Effector memory CD8-positive, alpha-beta T cell (primary cell): Measurements from ENCODE around the gene LDLRAD4.

Experiments
- ATAC-seq: fragments of 150-1000 bp; cut with Tn5 transposase; replicated peaks from 2 replicates; pipeline ENCODE4 v1.10.0; 2021; ENCODE audit warnings: mild to moderate bottlenecking, moderate library complexity
- DNase-seq, 3 experiments: peaks; one replicate each; pipeline ENCODE4 v3.0.0; 2021
- H3K27ac Mint-ChIP-seq, 2 donors: one replicate each; pipeline ENCODE4 v1.8.0; 2022; ENCODE audit warnings: mild to moderate bottlenecking in 2 of 2, mixed read lengths in 2 of 2, moderate library complexity in 2 of 2
- H3K27me3 Mint-ChIP-seq, 2 donors: one replicate each; pipeline ENCODE4 v1.8.0; 2022; ENCODE audit warnings: mixed read lengths in 2 of 2
- H3K36me3 Mint-ChIP-seq: one replicate; pipeline ENCODE4 v1.8.0; 2022; ENCODE audit warnings: mild to moderate bottlenecking, moderate library complexity, mixed read lengths; ENCODE audit not compliant: insufficient read depth
- H3K4me1 Mint-ChIP-seq, 2 donors: one replicate each; pipeline ENCODE4 v1.8.0; 2022; ENCODE audit warnings: low read depth in 2 of 2, mixed read lengths in 2 of 2
- H3K4me3 Mint-ChIP-seq, 2 donors: one replicate each; pipeline ENCODE4 v1.8.0; 2022; ENCODE audit warnings: mild to moderate bottlenecking in 2 of 2, mixed read lengths in 2 of 2, moderate library complexity in 2 of 2
- H3K9me3 Mint-ChIP-seq, 2 donors: one replicate each; pipeline ENCODE4 v1.8.0; 2022; ENCODE audit warnings: mixed read lengths in 2 of 2

LDLRAD4 gene

DNA sequence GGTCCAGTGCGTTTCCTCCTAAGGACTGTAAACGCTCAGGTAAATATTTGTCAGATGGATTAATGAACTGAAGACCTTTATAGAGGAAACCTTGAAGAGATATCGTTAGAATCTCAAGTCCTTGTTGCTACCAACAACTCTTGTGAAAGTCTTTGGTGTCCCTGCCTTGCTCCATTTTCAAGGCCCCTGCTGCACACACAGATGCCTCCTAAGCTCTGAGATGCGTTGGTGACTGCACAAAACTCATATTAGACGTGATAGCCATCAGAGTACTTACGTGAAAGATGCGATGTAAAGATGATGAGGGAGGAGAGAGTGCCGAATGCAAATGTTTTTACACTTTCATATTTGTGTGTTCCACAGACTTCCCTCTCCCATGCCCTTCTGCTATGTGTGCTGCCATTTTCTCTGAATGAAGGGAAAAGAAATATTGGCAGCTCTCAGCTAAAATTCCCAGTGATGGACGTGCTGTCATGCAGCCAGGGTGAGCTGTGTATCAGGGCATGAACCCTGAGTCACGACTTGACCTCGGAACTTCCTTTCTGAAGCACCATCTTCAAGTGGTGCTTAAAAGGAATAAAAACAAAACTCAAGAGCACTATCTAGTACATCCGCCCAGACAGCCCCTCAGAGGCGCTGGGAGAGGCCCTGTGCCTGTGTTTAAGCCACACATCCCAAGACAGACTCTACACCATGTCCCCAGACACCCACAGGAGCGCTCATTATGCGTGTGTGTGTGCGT is 390.4 kb downstream of the LDLRAD4 start:
- Mint-ChIP-seq H3K36me3 (peaks cover 20% of the 10 kb centered on the region), H3K4me3 (peak overlapping the region; percentile 43 to 51), H3K4me1 (peaks cover 45 to 54% of the 10 kb centered on the region in 2 donors), H3K27ac (peak overlapping the region; percentile 78 to 83), H3K27me3 (no peaks in the 10 kb centered on the region), H3K9me3 (no peaks in the 10 kb centered on the region)
- ATAC-seq (peak; percentile 14), DNase-seq (no peak)

DNA sequence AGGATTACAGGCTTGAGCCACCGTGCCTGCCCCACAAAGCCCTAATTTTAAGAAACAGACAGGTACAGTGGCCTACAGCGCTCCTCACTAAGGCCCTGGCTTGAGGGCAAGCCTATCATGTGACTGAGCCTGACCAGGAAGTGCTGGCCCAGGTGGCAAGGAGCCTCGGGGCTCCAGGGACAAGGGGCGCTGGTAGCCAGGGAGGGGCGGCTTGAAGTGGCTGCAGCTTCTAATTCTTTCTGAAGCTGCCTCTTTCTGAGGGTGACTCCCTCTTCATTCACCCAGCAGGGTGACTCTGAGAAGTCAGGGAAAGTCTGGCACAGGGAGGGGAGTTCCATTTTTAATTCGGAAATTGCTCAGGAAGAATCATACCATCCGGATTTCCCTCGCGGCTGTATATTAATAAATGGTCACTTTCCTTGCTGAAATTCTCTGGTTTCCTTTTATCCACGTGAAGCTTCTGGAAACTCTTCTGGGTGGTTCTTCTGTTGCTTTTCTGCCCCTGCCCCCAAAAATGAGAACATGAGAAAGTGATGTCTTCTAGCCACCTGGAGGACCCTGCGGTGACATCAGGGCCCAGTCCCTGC is 392.1 kb downstream of the LDLRAD4 start:
- Mint-ChIP-seq H3K27ac (peak overlapping the region; percentile 83 to 95), H3K4me3 (peak overlapping the region; percentile 84 to 90), H3K27me3 (peaks cover 6 to 12% of the 10 kb centered on the region in 2 donors), H3K9me3 (no peaks in the 10 kb centered on the region), H3K4me1 (peaks cover 60 to 70% of the 10 kb centered on the region in 2 donors), H3K36me3 (peaks cover 23% of the 10 kb centered on the region)
- DNase-seq, result no peak
- ATAC-seq, result no peak

DNA sequence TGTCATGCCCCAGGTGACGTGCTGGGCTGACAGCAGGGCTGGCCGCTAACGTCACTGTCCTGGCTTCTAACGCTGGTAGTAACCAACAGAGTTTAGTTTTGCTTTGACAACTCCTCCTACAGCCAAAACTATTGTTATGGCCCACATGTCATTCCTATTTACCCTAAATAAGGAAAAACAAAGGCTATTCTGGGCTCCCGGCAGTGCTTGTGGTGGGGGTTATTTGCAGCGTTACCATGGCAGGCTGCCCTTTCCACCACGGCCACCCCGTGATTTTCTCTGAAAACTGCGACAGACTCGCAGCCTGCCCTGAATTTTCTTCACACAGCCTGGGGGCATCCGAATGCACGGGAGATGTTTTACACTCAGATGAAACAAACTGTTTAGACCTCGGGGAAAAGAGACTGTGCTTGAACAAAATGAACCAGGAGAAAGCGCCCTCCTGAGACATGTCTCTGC is 392.6 kb downstream of the LDLRAD4 start:
- peak in 2 of 3 experiments; percentile 29 to 30 for DNase-seq
- peaks cover 23% of the 10 kb centered on the region for H3K36me3 Mint-ChIP-seq
- H3K9me3 Mint-ChIP-seq, result no peaks in the 10 kb centered on the region
- H3K27ac Mint-ChIP-seq, result peak overlapping the region; percentile 83 to 95
- ATAC-seq, result peak; percentile 20
- peaks cover 63 to 75% of the 10 kb centered on the region in 2 donors for H3K4me1 Mint-ChIP-seq
- H3K4me3 Mint-ChIP-seq, result peak overlapping the region; percentile 84 to 90
- H3K27me3 Mint-ChIP-seq, result peaks cover 6 to 17% of the 10 kb centered on the region in 2 donors

DNA sequence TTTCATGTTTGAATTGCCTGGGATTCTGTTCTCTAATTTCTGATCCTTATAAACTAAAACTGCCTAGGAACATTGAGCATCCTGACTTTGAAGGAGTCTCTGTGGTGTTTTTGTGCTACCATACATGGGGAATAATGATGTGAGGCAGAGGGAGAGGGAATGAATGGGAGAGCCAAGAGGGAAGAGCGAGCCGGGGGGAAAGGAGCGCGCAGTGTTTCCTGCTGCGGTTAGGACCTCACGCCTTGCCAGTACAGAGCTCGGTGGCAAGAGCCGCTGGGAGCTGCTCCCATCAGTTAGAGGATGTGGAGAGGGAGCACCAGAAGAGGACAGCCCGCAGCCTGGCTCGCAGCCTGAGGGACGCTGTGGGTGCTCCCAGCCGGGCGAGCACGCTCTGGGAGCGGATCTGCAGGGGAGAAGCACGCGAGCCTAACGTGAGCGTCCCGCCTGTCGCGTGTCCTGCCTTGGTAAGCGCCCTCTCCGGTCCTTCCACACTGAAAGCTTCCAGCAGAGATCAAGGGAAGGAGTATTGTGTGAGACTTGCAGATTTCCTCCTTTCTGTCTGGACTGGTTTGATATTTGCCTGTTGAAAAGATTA is 393.1 kb downstream of the LDLRAD4 start:
- Mint-ChIP-seq H3K27ac (peak overlapping the region; percentile 83 to 95), H3K36me3 (peaks cover 23% of the 10 kb centered on the region), H3K4me3 (peak overlapping the region; percentile 84 to 90), H3K9me3 (no peaks in the 10 kb centered on the region), H3K27me3 (peaks cover 6 to 19% of the 10 kb centered on the region in 2 donors), H3K4me1 (peaks cover 65 to 78% of the 10 kb centered on the region in 2 donors)
- ATAC-seq (no peak), DNase-seq (no peak)

DNA sequence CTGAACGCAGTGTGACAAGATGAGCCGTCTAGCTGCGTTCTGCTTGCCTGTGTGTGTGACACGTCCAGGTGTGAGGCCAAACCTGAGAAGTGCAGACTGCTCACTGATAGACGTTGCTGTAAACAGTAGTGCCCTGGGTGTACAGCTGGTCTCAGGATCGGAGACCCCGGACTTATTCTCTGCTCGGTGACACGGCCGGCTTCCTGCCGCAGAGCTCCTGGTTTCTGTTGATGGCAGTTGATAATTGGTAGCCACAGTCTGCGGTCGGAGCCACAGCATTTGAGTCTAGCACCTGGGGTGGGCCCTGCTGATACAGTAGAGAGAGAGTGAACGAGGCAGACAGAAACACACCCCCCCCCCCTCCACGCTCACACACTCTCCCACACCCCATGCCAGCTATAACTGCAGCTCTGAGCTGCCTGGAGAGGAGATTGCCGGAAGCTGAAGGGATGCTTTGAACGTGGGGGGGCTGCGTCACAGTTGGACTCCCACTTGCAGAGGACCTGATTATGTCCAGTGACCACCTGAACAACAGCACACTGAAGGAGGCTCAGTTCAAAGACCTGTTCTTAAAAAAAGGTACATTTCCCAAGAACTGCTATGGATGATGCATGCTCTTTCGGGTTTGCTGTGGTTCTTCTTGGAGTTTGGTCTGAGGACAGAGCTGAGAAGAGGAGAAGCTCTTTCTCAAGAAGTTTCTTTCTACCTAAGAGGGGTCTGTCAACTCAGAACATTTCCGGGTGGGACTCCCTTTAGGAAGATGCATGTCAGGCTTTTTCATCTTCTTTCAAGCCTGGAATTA is 393.8 kb downstream of the LDLRAD4 start:
- Mint-ChIP-seq H3K9me3 (no peaks in the 10 kb centered on the region), H3K4me1 (peaks cover 65 to 78% of the 10 kb centered on the region in 2 donors), H3K36me3 (peaks cover 23% of the 10 kb centered on the region), H3K4me3 (peak overlapping the region; percentile 84 to 90), H3K27me3 (peaks cover 6 to 19% of the 10 kb centered on the region in 2 donors), H3K27ac (peak overlapping the region; percentile 83 to 95)
- peak; percentile 73 for ATAC-seq
- DNase-seq, result peak; percentile 66 to 73 (median 70)

DNA sequence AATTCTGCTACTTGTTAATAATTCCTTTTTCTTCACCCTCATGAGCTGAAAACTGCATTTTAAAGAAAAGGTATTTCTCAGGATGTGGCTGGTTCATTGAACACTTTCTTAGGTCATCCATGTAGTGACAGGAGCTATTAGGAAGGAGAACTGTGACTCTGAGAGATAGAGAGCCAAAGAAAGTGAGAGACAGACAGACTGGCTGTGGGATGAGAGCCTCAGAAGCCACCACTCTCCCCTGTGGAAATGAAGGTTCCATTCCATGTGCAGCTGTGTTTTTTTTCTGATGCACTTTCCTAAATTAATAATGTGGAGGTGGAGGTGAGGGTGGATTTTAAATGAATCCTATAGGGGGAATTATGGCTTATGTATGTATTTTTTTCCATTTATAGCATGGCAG is 394.5 kb downstream of the LDLRAD4 start:
- peak overlapping the region; percentile 83 to 95 for H3K27ac Mint-ChIP-seq
- peaks cover 23% of the 10 kb centered on the region for H3K36me3 Mint-ChIP-seq
- ATAC-seq, result no peak
- no peak for DNase-seq
- peaks cover 61 to 72% of the 10 kb centered on the region in 2 donors for H3K4me1 Mint-ChIP-seq
- H3K27me3 Mint-ChIP-seq, result peaks cover 6 to 19% of the 10 kb centered on the region in 2 donors
- H3K4me3 Mint-ChIP-seq, result peak overlapping the region; percentile 84 to 90
- H3K9me3 Mint-ChIP-seq, result no peaks in the 10 kb centered on the region

DNA sequence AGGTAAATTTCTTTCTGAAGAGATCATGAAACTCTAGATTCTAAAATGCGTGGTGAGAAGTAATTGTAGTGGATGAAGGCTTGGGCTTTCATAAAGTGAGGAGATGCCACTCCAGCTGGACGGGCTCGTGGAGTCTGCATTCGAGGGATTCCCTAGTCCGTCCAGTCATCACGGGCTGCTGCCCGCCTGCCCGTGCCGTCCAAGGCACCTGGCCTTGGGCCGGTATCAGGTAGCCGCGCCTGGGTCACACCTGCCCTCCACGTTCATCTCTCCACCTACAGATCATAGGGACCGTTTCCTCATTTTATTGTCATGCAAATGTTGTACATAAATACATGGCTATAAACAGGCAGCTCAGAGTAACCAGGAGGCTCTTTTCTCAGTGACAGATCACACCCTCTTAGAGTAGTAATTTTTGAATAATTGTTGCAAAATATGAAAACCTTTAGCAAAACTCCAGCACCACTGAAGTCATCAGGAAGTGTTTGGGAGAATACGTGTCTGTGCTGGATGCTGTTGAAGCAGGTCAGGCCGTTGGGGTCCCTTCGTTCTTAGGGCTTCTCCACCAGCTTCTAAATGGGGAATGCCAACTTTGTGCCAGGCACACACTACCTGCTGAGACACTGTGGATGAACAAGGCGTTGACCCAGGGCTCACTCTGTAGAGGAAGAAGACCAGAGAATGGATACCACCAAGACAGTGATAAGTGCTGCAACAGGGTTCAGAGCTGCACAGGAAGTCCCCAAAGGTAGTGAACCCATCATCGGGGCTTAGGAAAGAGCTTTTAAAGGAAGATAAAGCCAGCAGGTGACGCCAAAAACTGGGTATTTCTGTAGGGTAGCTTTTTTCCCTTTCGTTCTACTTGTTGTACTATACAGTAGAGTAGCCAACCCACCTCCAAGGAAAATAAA is 395.3 kb downstream of the LDLRAD4 start:
- ATAC-seq (no peak), DNase-seq (no peak)
- H3K4me3 Mint-ChIP-seq, result peak overlapping the region; percentile 84 to 90
- H3K27me3 Mint-ChIP-seq, result peaks cover 6 to 19% of the 10 kb centered on the region in 2 donors
- no peaks in the 10 kb centered on the region for H3K9me3 Mint-ChIP-seq
- peak overlapping the region; percentile 85 to 95 for H3K27ac Mint-ChIP-seq
- H3K4me1 Mint-ChIP-seq, result peaks cover 55 to 64% of the 10 kb centered on the region in 2 donors
- peaks cover 23% of the 10 kb centered on the region for H3K36me3 Mint-ChIP-seq

DNA sequence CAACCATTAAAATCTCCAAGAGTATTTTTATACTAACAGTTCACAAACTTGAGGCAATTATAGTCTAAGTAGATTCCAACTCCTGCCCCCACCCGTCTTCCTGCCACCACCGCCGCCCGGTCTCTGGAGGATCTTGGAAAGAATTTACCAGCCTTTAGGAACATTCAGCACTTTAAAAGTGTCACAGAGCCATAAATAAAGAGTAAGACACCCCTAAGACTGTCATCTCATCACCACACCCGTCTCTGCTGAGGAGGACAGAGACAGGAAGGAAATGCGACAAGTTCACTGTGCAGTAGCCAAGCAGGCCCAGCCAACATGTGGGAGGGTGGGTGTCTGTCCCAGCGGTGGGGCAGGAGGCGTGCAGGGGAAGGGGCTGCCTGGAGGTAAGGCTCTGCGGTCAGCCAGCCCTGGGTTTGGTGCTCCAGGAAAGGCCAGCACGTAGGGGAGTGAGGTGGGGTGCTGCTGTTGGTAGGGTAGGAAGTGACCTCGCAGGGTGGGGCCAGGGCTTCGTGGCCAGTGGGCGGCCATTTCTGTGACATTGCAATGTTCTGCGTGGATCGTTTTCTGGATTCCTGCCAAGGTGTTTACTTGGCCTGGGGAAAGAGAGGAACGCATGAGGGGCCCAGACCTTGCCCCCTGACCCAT is 396.2 kb downstream of the LDLRAD4 start:
- ATAC-seq (peak; percentile 26), DNase-seq (peak in 1 of 3 experiments; percentile 38)
- Mint-ChIP-seq H3K4me3 (peak overlapping the region; percentile 63 to 84), H3K27me3 (peaks cover 6 to 19% of the 10 kb centered on the region in 2 donors), H3K4me1 (peaks cover 52 to 55% of the 10 kb centered on the region in 2 donors), H3K36me3 (peaks cover 19% of the 10 kb centered on the region), H3K27ac (peak overlapping the region; percentile 85 to 95), H3K9me3 (no peaks in the 10 kb centered on the region)

DNA sequence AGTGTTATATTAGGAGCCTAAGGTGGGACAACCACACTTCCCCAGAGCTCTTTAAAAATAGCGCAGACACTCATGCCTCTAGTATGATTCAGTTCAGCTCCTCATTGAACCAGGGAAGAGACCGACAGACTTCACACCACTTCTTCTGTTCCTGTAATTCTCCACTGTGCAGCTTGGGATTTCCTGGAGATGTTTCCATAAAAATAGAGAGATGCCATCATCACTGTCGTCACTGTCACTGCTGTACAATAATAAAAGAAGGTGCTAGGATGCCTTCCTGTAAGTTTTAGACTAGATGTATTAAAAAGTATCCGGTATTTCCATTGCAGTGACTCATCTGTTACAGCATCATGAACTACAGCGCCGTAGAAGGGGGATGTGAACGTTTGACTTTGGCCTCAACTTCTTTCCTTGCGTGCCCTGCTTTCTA is 396.9 kb downstream of the LDLRAD4 start:
- Mint-ChIP-seq H3K36me3 (peaks cover 19% of the 10 kb centered on the region), H3K4me3 (peak overlapping the region; percentile 63 to 84), H3K4me1 (peaks cover 55% of the 10 kb centered on the region in 2 donors), H3K27me3 (peaks cover 6 to 19% of the 10 kb centered on the region in 2 donors), H3K27ac (peak overlapping the region; percentile 85 to 95), H3K9me3 (no peaks in the 10 kb centered on the region)
- DNase-seq (no peak), ATAC-seq (no peak)

DNA sequence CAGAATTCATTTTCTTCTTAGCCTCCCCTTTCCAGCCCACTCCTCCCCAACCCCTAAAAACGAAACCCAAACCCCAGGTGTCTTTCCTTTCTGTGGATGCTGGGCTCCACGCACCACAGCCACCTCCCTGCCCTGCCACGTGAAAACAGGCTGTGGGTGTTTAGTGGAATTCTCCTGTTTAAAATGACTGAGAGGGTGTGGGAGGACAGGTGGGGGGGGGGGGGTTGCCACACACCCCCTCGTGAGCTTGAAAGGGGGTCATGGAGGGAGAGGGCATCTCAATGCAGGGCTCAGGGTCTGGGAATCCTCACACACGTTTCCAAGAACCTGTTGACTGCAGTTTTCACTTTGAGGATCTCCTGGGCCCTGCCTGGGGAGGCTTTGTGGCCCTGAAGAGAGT is 397.5 kb downstream of the LDLRAD4 start:
- Mint-ChIP-seq H3K4me1 (peaks cover 52 to 53% of the 10 kb centered on the region in 2 donors), H3K9me3 (no peaks in the 10 kb centered on the region), H3K36me3 (peaks cover 18% of the 10 kb centered on the region), H3K27me3 (peaks cover 6 to 19% of the 10 kb centered on the region in 2 donors), H3K27ac (peak overlapping the region; percentile 51 to 95), H3K4me3 (peak overlapping the region; percentile 63 to 84)
- no peak for DNase-seq
- ATAC-seq, result no peak

DNA sequence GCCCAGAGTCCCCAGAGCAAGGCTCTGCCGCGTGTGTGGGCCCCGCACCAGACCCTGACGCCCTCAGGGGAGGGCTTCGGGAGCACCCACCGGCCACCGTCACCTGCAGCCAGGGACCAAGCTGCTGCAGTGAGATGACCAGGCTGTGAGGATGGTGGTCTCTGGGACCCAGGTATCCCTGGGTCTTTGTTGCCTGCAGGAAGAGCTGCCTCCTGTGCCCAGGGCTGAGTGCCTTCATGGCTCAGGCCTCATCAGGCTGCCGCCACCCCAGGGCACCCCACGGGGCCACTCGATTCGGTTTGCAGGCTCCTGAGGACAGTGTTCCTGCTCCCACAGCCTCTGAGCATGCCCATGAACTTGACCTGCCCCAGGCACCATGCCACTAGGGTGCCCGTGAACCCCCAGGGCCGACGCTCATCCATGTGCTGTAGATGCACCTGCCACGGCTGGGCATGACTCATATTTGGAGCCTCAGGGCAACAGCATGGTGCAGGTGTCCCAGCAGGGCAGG is 398.0 kb downstream of the LDLRAD4 start:
- Mint-ChIP-seq H3K4me3 (peak overlapping the region; percentile 63 to 84), H3K27ac (peak overlapping the region; percentile 51 to 95), H3K27me3 (peaks cover 6 to 19% of the 10 kb centered on the region in 2 donors), H3K36me3 (peaks cover 13% of the 10 kb centered on the region), H3K9me3 (no peaks in the 10 kb centered on the region), H3K4me1 (peaks cover 47% of the 10 kb centered on the region in 2 donors)
- no peak for ATAC-seq
- no peak for DNase-seq
